ENCODE data around the gene CAVIN4.
A peak's percentile ranks its signal among the peaks of the same experiment; 100 is the strongest.

The CAVIN4 gene

GRCh38 chr9:100590481-100590880, 12.6 kb downstream of the CAVIN4 start:
- DNase-seq (ENCODE audit: low spot score) = no peak

GRCh38 chr9:100591139-100591538, 13.3 kb downstream of the CAVIN4 start:
- no peak for DNase-seq (ENCODE audit: low spot score)

GRCh38 chr9:100591639-100592412, 13.9 kb downstream of the CAVIN4 start:
- no peak for DNase-seq (ENCODE audit: low spot score)

GRCh38 chr9:100595391-100596199, 17.7 kb downstream of the CAVIN4 start:
- DNase-seq (ENCODE audit: low spot score) = peak; percentile 56

GRCh38 chr9:100597236-100597635, 19.4 kb downstream of the CAVIN4 start:
- DNase-seq (ENCODE audit: low spot score) = no peak

GRCh38 chr9:100598641-100599145, 20.8 kb downstream of the CAVIN4 start:
- DNase-seq (ENCODE audit: low spot score) = peak; percentile 79

- no peak for DNase-seq (ENCODE audit: low spot score)
These were observed 22.7 kb downstream of the CAVIN4 start for GRCh38 chr9:100600521-100601079.

GRCh38 chr9:100601216-100601615, 23.3 kb downstream of the CAVIN4 start:
- peak; percentile 41 for DNase-seq (ENCODE audit: low spot score)

GRCh38 chr9:100602342-100602801, 24.5 kb downstream of the CAVIN4 start:
- no peak for DNase-seq (ENCODE audit: low spot score)

- DNase-seq (ENCODE audit: low spot score) = no peak
These were observed 27.5 kb downstream of the CAVIN4 start for GRCh38 chr9:100605405-100605804.

- DNase-seq (ENCODE audit: low spot score) = no peak
These were observed 41.3 kb downstream of the CAVIN4 start for GRCh38 chr9:100619194-100619593.

- DNase-seq (ENCODE audit: low spot score) = no peak
These were observed 41.8 kb downstream of the CAVIN4 start for GRCh38 chr9:100619665-100620064.

GRCh38 chr9:100623969-100624368, 46.1 kb downstream of the CAVIN4 start:
- no peak for DNase-seq (ENCODE audit: low spot score)

- DNase-seq (ENCODE audit: low spot score) = no peak
These were observed 49.1 kb downstream of the CAVIN4 start for GRCh38 chr9:100626949-100627348.

GRCh38 chr9:100637787-100638186, 59.9 kb downstream of the CAVIN4 start:
- DNase-seq (ENCODE audit: low spot score) = no peak
